Activated CD4-positive, CD25-positive, alpha-beta regulatory T cell treated with anti-CD3 and anti-CD28 coated beads, Interleukin-2, amount 50 U/mL, for 16 hours (primary cell): ENCODE measurements around the gene KRTAP9-7.

Experiments used
- DNase-seq: peaks from one replicate; pipeline ENCODE4 v3.0.0-alpha.2; 2020; ENCODE audit warnings: low read depth, low spot score

KRTAP9-7 gene

DNA sequence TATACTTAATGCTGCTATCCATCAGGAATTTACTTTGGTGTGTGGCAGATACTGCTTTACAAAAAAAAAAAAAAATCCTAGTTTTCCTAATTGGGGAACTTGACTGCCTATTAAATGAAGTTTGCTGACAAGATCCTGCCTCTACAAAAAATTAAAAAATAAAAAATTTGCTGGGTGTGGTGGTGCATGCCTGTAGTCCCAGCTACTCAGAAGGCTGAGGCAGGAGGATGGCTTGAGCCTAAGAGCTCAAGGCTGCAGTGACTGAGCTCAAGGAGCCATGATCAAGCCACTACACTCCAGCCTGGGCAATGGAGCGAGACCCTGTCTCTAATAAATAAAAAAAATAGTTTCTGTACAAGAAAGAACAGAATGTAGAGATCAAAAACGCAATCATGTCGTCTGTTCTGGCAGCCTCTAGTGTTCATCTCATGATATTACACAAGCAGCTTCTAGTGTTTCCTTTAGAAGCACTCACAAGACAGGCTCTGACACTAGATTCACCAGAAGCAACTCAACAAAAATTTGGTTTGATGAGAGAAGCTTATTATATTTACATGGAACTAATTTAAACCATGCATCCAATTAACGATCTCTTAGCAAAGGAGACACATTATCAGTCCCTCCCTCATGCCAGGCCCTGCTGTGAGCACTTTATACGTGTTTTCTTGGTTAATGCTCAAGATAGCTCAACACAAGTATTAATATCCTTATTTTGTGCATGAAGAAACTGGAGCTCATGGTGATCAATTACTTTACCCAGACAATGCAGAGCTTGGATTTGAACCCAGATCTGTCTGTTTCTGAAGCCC is 46.8 kb downstream of the KRTAP9-7 start:
- no peak for DNase-seq

DNA sequence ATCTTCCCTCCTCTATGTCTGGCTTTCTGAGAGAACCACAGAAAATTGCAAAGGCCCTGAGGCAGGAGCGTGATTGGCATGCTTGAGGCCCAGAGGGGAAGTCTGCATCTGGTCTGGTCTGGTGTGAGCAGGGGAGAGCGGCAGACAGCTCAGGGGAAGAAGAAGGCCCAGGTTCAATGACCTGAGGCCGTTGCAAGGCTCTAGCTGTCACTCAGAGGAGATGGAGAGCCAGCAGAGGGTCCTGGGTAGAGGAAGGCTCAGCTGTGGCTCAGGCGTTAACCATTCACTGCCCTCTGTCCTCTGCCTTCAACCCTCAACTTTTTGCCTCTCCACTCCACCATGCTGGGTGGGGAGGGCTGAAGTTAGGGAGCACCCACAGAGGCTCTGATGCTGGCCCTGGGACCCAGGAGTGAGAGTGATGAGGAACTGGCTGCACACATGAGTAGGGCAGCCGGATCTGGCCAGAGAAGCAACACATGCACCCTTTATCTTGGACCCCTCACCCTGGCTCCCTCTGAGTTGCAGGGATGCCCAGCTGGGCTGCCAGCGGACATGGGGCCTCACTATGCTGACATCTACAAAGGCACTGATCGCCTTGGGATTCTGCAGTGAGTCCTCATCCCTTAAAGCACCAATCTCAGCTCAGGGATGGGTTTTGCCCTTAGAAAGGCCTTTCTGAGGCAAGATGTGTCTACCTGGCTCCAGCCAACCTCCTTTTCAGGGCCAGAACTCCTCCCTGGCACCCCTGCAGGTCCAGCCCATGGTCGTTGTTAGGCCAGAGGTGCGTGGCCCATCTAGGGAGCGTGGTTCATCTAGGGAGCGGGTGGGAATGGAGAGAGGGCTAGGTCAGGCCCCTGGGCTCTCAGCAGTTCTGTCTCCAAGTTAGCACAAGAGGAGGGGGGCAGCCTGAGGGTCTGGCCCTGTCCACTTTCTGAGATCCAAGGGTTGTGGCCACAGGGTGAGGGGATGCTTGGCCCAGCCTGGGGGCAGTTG is 47.7 kb downstream of the KRTAP9-7 start:
- DNase-seq = no peak

DNA sequence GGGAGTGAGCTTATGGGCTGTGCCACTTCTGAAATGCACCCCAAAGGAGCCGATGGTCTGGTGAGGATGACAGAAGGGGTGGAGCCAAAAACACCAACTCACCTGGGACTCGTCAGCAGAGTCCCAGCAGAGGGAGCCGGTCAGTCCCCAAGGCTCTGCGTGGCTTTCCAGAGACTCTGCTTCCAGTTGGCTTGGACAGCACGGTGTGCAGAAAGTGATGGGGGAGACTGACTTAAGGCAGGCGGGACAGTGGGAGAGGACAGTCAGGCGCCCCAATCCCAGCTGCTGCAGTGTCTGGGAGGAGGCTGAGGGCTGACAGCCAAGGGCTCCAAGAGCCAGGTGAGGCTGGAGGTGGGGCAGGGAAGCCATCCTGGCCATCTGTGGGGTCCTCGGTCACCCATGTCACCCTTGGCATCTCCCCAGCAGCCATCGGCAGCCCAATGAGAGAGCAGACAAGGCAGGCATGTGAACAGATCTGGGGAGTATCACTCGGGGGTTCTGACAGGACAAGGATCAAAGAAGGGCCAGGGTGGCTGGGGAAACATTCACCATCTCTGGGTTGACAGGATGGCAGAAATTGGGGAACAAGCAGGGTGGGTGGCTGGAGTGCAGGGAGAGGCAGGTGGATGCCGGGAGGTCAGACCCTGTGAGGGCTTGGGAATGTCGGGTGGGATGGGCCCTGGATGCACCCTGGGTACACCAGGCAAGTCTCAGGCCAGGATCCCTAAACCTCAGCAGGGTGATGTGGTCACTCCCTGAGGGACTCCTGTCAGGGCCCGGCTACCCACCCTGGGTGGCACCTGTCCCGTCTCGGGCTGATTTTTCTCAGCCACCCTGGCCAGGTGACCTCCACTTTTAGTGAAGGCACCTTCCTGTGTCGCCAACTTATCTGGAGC is 48.9 kb downstream of the KRTAP9-7 start:
- DNase-seq = no peak

DNA sequence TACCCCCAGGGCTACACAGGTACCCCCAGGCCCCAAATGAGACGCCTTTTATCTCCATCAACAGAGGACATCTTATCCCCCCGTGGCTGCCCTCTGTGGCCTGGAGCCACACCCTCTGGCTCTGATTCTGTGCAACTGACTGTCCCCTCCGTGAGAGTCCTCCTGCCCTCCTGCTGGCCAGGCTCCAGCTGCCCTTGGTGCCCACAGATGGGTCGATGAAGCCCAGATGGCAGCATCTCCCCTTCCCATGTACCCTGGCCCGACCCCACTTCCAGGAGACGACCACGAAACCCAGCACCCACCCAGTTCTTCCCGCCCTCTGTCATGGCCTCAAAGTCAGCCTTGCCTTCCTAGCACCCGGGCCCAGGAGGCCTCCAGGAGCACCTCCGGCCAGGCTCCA is 49.6 kb downstream of the KRTAP9-7 start:
- no peak for DNase-seq

DNA sequence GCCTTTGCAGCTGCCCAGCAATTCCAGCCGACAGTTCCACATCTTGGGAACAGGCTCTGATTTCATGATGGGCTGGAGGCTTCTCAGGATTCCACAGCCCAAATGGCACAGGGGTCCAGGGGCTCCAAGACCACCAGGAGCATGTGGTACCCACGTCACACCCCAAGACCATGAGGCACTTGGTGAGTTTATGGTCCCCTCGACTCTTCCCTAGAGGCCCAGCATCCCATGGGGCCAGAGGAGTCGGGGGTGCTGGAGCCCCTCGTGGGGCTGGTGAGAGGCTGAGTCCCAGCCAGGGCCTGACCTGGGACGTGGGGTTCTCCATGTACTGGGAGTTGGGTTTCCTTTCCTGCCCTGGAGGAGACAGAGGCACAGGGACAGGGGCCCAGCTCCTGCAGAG is 50.1 kb downstream of the KRTAP9-7 start:
- DNase-seq = no peak
